Effector CD4-positive, alpha-beta T cell (primary cell): Measurements from ENCODE around the gene SLC6A7.
A peak's percentile ranks its signal among the peaks of the same experiment; 100 is the strongest.

Source experiments
- DNase-seq: peaks from one replicate; pipeline ENCODE4 v3.0.0-alpha.2; 2020

The SLC6A7 gene

DNA sequence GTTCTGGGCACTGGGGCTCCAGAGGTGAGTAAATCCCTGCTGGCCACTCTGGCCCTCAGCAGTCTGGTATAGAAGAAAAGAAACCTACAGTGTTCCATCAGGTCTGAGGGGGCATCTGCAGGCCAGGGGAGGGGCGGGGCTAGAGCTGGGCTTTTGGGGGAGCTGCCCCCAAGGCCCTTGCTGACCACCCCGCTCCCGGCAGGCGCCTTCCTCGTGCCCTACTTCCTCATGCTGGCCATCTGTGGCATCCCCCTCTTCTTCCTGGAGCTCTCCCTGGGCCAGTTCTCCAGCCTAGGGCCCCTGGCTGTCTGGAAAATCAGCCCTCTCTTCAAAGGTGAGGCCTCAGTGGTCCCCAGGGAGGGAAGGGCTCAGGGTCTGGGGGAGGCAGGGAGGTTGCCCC, 6.7 kb downstream of the SLC6A7 start:
- no peak for DNase-seq

- DNase-seq: no peak
These were observed 7.1 kb downstream of the SLC6A7 start for GRCh38 chr5:150196986-150197385.

DNA sequence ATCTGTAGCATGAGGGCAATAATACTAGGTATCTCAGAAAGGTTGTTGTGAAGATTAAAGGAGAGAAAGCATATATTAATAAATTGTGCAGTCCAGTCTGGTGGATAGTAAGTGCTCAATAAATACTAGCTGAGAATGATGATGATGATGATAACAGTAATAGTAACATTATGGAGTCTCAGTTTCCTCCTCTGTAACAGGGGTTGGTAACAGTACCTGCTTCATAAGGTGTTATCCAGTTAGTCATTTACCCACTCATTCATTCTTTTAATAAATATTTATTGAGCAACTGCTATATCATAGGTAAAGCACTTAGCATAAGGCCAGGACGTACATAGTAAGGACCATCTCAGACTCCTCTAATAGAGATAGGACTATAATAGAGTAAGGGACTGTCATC, 7.6 kb downstream of the SLC6A7 start:
- no peak for DNase-seq

DNA sequence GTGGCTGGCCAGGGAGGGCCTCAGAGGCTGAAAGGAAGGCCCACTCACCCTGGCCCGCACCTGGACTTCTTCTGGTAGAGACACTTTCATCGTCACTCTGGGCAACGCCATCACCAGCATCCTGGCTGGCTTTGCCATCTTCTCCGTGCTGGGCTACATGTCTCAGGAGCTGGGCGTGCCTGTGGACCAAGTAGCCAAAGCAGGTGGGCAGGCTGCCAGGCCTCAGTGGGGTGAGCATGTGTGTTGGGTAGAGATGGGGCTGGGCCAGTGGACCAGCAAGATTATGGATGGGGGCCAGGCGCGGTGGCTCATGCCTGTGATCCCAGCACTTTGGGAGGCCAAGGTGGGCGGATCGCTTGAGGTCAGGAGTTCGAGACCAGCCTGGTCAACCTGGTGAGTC, 12.6 kb downstream of the SLC6A7 start:
- no peak for DNase-seq

DNA sequence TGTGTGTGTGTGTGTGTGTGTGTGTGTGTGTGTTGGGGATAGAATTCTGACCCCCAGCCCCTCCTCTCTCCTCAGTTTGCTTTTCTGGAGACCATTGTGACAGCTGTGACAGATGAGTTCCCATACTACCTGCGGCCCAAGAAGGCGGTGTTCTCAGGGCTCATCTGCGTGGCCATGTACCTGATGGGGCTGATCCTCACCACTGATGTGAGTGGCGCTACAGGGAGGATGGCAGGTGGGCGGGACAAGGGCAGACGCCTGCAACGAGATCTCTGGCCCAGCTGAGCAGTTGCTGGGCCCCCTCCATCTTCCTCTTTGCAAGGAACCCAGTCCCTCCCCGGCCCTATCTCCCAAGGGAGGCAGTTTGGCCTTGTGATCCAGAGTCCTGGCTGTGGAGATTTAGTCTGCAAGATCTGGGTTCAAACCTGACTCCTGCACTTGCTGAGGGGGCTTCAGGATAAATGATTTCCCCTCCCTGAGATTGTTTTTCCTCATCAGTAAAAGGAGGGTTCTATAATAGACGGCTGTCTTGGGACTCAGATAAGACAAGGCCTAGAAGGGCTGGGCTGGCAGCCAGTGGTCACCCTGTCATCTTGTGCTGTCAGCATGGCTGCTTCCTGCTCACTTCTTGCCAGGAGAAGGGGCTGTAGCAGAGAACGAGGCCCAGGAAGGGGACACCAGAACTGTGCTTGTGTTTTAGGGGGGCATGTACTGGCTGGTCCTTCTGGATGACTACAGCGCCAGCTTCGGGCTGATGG, 14.1 kb downstream of the SLC6A7 start:
- DNase-seq: no peak

- DNase-seq: no peak
These were observed 14.7 kb downstream of the SLC6A7 start for GRCh38 chr5:150204590-150204960.

- no peak for DNase-seq
These were observed 16.4 kb downstream of the SLC6A7 start for GRCh38 chr5:150206098-150206778.

- DNase-seq: no peak
These were observed 16.9 kb downstream of the SLC6A7 start for GRCh38 chr5:150206779-150207115.

DNA sequence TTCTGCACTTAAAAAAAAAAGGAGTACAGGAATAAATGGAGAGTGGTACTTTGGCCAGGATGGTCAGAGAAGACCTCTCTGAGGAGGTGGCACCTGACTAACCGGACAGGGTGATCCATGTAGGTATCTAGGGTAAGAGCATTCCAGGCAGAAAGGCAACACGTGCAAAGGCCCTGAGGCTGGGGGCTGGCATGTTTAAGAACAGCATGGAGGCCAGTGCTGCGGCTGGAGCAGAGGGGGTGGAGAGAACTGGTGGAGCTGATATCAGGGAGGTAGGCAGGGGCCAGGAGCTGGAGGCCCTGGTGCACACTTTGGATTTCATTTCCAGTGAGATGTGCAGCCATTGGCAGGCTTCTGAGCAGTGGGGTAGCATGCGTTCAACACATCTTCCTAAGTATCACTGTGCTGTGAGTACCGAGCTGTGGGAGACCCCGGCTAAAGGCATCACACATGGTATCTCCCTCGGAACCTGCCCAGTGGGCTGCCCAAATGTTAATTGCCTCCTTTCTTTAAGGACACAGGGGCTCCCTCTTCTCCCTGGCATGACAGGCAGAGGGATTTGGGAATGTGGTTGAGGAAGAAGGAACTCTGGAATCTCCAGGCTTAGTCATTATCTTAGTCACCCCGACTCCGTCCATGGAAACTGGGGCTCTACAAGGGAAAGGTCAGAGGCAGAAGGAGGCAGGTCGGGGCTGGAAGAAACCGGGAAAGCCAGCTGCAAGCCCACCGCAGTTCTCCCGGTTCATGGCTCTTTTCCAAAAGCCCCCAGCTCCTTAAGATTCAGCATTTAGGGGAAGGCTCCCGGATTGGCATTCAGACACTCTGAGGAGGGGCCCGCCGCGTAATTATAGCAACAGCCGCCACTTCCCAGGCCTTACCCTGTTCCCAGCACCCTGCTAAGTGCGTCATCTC, 18.6 kb downstream of the SLC6A7 start:
- DNase-seq: no peak

DNA sequence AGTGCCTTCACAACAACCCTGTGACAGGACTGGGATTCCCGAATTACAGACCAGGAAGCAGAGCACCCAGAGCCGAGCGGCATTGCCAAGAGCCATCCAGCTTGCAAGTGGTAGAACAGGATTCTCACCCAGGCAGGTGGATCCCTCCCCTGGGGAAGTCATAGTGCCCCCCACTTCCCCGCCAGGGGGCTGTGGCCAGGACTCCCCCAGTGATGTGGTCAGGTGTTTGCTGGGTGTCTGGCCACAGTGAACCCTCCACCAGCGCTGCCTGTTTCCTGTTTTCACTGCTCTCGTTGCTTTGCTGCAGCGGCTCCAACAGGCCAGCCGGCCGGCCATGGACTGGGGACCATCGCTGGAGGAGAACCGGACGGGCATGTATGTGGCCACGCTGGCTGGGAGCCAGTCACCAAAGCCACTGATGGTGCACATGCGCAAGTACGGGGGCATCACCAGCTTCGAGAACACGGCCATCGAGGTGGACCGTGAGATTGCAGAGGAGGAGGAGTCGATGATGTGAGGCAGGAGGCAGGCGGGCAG, 19.3 kb downstream of the SLC6A7 start:
- no peak for DNase-seq

DNA sequence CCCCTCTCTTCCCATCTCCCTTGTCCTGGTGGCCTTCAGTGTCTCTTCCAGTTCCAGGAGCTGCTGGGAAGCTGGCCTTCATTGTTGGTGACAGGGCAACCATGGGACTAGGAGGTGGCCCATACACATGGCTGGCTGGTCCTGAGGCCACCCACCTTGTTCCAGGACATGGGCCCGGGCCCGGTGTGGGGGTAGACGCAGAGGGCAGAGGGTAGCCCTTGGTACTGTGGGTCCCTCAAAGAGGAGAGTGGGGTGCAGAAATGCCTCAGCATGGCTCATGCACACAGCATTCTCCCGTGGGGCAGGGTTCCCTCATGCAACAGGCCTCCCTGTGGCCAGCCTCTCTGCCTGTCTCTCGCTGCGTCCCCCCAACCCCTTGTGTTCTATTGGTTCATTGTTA, 20.8 kb downstream of the SLC6A7 start:
- DNase-seq: no peak

GRCh38 chr5:150211156-150212030, 21.5 kb downstream of the SLC6A7 start:
- DNase-seq: no peak

DNA sequence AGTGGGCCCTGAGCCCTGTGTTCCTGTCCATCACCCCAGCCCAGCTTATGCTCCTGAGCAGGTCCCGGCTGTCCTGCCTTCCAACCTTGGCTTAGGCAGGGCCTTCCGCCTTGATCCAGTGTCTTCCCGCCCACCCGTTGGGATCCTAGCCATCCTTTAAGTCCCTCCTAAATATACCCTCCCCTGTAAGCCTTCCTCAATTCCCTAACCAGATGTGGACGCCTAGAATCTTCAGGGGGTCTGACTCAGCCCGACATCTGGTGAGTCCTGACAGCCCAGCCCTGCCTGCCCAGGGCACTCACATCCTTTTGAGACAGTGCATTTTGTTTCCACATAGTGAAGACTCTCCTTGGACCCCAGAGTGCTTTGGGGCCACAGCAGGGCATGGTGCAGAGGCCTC, 23.7 kb downstream of the SLC6A7 start:
- no peak for DNase-seq

DNA sequence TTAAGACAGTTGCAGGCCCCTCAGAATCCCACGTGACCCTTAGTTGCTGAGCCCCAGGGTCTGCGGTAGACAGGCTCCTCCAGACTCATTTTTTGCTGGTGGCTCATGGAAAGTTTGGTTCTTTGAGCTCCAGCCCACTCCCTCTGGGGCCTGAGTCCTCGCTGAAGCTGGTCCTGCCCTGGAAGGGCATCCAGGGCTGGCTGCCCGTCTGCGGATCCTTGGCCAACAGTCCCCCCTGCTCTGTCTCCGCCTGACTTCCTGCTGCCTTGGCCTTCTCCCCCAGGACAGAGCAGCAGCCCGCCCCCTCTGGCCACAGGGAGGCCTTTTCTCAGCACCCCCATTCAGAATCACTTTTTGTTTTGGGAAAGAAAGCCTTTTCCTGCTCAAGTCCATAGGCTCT, 24.4 kb downstream of the SLC6A7 start:
- DNase-seq: no peak

DNA sequence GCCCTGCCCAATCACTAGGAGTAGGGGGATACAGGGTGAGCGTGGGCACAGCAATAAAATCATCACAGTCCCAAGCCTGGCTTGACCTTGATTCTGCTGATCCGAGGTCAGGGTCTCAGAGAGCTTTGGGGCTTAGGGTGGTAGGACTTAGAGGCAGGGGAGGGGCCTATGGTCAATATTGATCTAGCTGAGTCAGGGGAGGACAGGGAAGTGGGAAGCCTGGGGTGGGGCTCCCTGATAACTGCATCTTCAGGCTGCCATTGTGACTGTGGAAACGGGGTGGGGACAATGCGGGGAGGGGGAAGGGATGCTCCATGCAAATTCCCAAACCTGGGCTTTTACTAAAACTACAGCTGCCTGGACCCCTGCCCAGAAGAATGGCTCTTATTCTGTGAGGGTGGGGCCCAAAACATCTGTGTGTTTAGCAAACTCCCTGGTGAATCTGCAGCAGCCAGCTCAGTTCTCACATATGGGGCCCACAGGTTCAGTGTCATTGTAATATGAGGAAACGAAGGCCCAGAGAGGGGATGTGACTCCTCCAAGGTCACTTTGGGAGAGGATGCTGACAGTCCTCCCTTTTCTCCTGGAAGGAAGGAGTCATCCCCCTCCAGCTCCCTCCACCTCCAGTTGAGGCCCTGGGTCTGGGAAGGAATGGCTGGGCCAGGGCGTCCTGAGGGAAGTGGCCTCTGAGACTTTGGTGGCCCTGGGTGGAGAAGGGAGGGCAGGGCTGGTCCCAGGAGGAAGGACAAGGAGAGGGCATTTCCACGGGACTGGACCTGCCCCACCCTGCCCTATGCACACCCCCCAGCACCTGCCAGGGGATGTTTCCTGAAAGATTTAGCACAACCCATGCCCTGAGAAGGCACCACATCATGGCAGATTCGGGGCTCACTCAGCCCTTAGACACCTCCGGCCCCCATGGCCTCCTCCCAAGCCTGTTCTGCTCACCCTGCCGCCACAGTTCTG, 26.4 kb downstream of the SLC6A7 start:
- DNase-seq: no peak

DNA sequence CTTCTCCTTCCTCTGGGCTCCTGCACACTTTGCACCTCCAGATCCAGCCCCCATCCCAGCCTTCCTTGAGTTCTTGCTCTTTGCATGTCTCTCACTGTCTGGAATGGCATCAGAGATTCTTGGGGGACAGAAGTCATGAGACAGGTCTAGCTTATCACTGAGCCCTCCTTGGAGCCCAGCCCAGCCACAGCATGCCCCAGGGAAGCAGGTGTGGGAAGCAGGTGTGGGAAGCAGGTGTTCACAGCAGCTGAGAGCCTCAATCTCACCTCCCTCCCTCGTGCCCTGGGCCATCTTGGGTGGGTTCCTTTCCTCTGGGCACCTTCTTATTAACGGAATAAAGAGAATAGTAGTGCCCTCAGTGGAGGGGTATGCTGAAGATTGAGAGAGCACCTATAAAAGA, 27.2 kb downstream of the SLC6A7 start:
- DNase-seq: no peak

DNA sequence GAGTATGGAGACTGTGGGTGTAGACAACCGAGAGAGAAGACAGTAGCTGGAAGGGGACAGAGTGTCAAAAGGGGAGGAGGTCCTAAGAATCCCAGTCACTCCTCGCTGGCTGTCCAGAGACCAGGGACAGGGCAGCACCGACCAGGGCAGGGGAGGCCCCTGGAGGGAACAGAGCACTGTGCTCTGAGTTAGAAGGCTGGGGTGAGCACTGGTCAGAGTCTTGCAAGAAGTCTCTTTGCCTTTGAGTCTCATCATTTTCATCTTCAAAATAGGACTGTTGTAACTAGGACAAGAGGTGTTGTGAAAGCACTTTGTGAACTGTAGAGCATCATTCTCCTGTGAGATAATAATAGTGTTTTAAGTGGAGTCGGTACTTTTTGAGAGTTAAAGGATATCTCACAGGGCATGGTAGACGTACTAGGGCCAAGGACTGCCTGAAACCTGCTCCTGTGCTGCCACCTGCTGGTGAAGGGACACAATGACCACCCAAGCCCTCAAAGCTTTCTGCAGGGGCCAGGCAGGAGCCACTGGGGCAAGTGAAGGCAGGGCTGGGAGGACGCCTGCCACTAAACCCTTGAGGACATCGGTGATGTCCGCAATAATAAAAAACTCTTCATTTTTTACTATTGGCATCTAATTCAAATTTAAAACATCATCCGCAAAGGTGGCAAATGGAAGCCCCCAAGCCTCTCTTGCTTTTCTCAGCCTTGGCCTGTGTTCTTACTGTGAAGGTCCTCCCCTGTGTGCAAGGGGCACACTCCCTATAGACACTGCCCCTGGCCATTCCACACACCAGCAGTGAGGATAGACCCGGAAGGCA, 28.2 kb downstream of the SLC6A7 start:
- peak; percentile 73 for DNase-seq

- DNase-seq: no peak
These were observed 28.8 kb downstream of the SLC6A7 start for GRCh38 chr5:150218693-150219035.

DNA sequence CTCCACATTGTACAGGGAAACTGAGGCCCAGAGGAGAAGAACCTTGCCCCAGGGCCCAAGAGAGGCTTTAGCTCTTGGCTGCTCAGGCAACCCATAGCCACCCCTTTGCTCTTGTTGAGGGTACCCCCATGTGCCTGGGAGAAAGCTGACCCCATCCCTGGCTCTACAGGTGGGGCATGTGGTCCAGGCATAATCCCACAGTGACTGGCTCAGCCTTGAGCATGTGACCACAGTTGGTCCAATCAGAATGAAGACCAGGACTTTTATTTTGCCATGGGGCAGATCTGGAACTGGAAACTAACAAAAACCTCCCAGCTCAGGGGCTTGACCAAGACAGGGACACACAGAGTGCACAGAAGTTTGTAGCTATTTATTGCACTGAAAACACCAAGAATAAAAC, 29.3 kb downstream of the SLC6A7 start:
- no peak for DNase-seq

DNA sequence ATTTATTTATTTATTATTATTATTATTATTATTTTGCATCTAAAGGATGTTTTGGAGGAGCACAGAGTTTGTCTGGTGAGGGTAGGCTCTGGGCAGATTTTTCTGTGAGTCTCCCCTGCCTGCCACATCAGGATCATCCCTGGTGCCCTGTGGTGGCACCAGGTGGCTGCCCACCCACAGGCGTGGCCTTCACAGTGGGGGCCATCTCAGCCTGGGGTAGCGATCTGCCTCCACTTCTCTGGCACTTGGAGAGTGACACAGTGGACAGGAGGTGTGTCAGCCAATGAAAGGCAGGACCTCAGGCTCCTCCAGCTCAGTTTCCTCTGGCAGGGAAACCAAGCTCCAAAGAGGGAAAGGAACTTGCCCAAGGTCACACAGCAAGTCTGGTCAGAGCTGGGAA, 30.0 kb downstream of the SLC6A7 start:
- DNase-seq: no peak
